Putamen (tissue), 1 donor: ENCODE measurements around the gene TARP.

Experiments used
- DNase-seq: peaks from one replicate; pipeline ENCODE4 v3.0.0-alpha.2; 2016; ENCODE audit warnings: low spot score

The TARP gene

DNA sequence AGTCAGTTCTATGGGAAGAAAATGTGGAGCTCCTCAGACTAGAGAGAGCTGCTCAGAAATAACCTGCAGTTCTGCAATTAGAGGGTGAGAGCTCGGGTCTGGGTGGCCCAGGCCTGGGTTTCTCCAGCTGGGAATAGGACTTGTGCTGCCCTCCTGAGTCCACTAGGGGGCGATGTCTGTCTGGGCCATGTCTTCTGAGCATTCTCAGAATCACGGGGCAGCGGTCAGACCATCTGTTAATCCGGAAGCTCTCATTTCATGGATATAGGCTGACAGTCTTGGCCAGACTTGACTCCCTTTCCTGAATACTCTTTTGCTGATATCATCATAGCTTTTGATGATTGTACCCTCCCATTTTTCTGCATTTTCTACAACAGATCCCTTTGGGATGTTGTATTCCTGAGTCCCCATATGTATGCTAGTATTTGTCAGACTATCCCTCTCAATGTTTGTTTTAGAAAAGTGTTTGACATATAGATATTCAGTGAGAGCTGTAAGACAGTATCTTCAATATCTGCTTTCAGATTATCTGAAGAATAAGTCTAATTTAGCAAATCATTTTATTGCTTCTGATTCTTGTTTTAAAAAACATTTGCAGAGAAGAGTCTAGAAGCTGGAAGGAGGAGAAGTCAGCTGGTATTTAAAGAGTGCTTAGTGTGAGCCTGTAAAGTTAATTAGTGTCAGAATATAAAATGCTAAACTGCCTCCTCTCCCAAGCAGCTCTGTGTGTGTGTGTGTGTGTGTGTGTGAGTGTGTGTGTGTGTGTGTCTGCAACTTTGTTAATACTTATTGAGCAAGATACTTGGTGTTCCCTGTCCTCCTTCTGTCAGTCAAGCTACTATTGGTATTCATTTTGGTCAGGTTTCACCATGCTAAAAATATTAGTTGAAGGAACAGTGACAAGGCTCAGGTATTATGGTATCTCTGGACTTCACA is 57.4 kb downstream of the TARP start:
- peak; percentile 67 for DNase-seq

DNA sequence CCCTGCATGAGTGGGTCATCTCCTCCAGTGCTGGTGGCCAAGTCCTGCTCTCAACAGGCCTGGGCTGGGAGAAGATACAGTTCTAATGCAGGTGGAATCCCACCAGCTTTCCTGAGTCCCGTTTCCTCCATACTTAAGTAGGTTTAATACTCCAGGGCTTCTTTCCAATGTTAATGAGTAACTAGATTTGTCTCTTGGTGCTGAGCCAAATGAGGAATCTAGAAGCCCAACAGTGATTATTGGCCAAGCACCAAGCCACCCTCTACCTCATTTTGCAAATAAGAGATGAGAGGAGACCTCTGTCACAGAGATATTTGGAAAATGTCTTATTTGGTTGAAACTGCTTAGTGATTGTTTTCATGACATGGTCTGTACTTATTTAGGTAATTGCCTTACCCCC is 58.3 kb downstream of the TARP start:
- no peak for DNase-seq

DNA sequence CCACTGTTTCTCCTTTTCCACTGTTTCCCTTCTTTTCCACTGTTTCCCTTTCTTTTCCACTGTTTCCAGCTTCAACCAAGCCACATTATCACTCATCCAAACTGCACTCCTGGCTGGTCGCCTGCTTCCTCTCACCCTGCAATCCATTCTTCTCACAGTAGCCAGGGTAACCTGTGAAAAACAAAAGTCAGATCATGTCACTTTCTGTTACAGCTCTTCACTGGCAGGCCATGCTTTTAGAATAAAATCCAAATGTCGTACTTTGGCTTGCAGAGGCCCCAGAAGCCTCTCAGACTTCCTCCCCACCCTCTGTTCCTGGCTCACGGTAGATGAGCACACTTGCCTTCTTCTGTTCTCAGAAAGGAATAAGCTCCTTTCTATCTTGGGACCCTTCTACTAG is 61.5 kb downstream of the TARP start:
- no peak for DNase-seq

DNA sequence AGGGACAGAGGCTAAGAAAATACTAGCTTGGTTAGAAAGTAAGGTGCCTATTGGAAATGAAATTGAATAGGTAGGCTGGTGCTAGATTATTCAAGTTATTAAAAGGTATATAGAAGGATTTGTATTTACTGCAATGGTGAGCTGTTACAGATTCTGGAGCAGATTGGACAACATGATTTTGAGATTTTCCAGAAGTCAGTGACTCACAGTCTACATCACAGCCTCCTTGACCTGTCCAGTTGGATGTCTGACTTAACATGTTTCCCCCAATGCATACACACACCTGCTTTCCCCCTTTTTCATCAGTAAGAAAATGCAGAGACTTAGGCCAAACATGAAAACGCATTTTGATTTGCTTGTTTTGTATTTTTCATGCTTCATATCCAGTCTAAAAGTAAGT is 62.0 kb downstream of the TARP start:
- DNase-seq = no peak
